Panc1 (cell line): ENCODE results near the gene FBXO46. TPM values are rescaled to one million over a fixed set of nuclear protein-coding genes. Genes with fewer than 3 reads are reported as not detected.
A peak's percentile ranks its signal among the peaks of the same experiment; 100 is the strongest.

Experiments used
- ATAC-seq: fragments of 200-7000 bp; cut with Tn5 transposase; 2 replicates; pipeline ENCODE4 v1.9.1; 2020; ENCODE audit warnings: mild to moderate bottlenecking, moderate library complexity
- BruUV-seq: library from RNA; stranded (reverse); fragments of 400-500 nt; replicated peaks from 2 replicates; lab custom pipeline; 2021; lab: Mats Ljungman, UMichigan
- CTCF ChIA-PET: fragments of 300-600 bp; sonication (Branson Sonifier 250); formaldehyde crosslinking; loops from one replicate; lab custom pipeline; 2022; ENCODE audit warnings: antibody characterized with exemption; lab: Charles Lee
- POLR2A ChIA-PET: fragments of 300-600 bp; sonication (Branson Sonifier 250); formaldehyde crosslinking; loops from one replicate; lab custom pipeline; 2022; ENCODE audit warnings: antibody characterized with exemption; lab: Charles Lee
- DNase-seq: peaks from one replicate; pipeline ENCODE4 v3.0.0-alpha.2; 2010; ENCODE audit warnings: low read depth, low spot score
- H3K27ac ChIP-seq: 2 replicates; pipeline ENCODE4 v1.5.1; 2011; ENCODE audit warnings: mild to moderate bottlenecking, low read length, inconsistent platforms
- H3K27me3 ChIP-seq: fragments of 200-500 bp; sonication (Bioruptor generic); 2 replicates; pipeline ENCODE4 v1.6.0; 2014; ENCODE audit warnings: low read length, inconsistent platforms; ENCODE audit not compliant: control insufficient read depth, insufficient read depth
- H3K36me3 ChIP-seq: fragments of 200-500 bp; sonication (Bioruptor generic); 2 replicates; pipeline ENCODE4 v1.5.1; 2014; ENCODE audit warnings: inconsistent platforms, mild to moderate bottlenecking, low read length, moderate library complexity; ENCODE audit not compliant: control insufficient read depth, insufficient read depth
- H3K4me1 ChIP-seq: 2 replicates; pipeline ENCODE4 v1.5.1; 2011; ENCODE audit warnings: inconsistent platforms, mild to moderate bottlenecking, low read length, moderate library complexity; ENCODE audit not compliant: control insufficient read depth, insufficient read depth
- H3K4me3 ChIP-seq, 2 experiments: 2 replicates each; pipeline ENCODE4 v1.5.1; 2011 to 2012; ENCODE audit warnings: low read depth in 2 of 2, low read length in 2 of 2, mild to moderate bottlenecking in 2 of 2, inconsistent platforms in 1 of 2, moderate library complexity in 1 of 2
- H3K9me3 ChIP-seq: fragments of 200-500 bp; sonication (Bioruptor generic); 2 replicates; pipeline ENCODE4 v1.5.1; 2014; ENCODE audit warnings: low read depth, mild to moderate bottlenecking, inconsistent platforms, low read length, moderate library complexity; ENCODE audit not compliant: control insufficient read depth, insufficient read depth
- CTCF ChIP-seq: fragments of 450-650 bp; IDR thresholded peaks from 2 replicates; pipeline ENCODE4 v1.5.1; 2017; ENCODE audit warnings: mild to moderate bottlenecking
- POLR2AphosphoS5 ChIP-seq: IDR thresholded peaks from 2 replicates; pipeline ENCODE4 v1.6.1; 2012; ENCODE audit warnings: mild to moderate bottlenecking, low read depth, low read length, moderate library complexity
- REST ChIP-seq, 2 experiments: IDR thresholded peaks; 2 replicates each; pipeline ENCODE4 v1.6.1; 2011 to 2012; ENCODE audit warnings: low read depth in 2 of 2, control low read depth in 1 of 2, low read length in 1 of 2, mild to moderate bottlenecking in 1 of 2, moderate library complexity in 1 of 2; ENCODE audit not compliant: insufficient read depth in 1 of 2
- SIN3A ChIP-seq: IDR thresholded peaks from 2 replicates; pipeline ENCODE4 v1.6.1; 2012; ENCODE audit warnings: low read depth, mild to moderate bottlenecking, low read length, moderate library complexity, borderline replicate concordance; ENCODE audit not compliant: insufficient read depth
- TCF7L2 ChIP-seq: IDR thresholded peaks from 2 replicates; pipeline ENCODE4 v1.6.1; 2011; ENCODE audit warnings: mild to moderate bottlenecking, low read depth, low read length, inconsistent platforms
- in situ Hi-C: cut with HindIII; loops from 2 replicates; pipeline ENCODE4 v1.10.0; 2016; ENCODE audit warnings: low sequenced_read_pairs, low pct_unique_long_range_greater_than_20kb
- intact Hi-C: fragments of 100-400 bp; cut with micrococcal nuclease; formaldehyde crosslinking; loops from one replicate; pipeline ENCODE4 v1.10.0; 2022; ENCODE audit not compliant: unreplicated experiment
- total RNA-seq: library from RNA; stranded (reverse); gene quantifications from one replicate; pipeline ENCODE4 v1.2.1, GENCODE V29; 2021; ENCODE audit not compliant: unreplicated experiment

Gene FBXO46
- total RNA-seq, 1 experiment from 2014 or later, result 25.1 TPM

- H3K27ac ChIP-seq, result peak overlapping the region; percentile 9; the same call in 1 of the 2 replicates
- BruUV-seq, result no TSS peak
- in situ Hi-C loops (no loop called here), intact Hi-C loops (no loop called here)
- peaks cover 8% of the 10 kb centered on the region for H3K4me1 ChIP-seq
- H3K27me3 ChIP-seq, result no peaks in the 10 kb centered on the region
- no peaks in the 10 kb centered on the region for H3K9me3 ChIP-seq
- CTCF ChIA-PET, result interaction anchor here (0.5 to 1.1 kb wide), 4 partner anchors 9 to 29 kb away, joined by 3 to 6 read pairs (median 4); no protein-coding TSS in a partner anchor
- H3K36me3 ChIP-seq, result no peaks in the 10 kb centered on the region
- peak overlapping the region; percentile 50 to 78 for H3K4me3 ChIP-seq
- ATAC-seq, result peak; percentile 82
- TF ChIP-seq SIN3A (no peak), POLR2AphosphoS5 (no peak), CTCF (no peak; the same call in 1 of the 2 replicates), TCF7L2 (no peak), REST (IDR thresholded peaks at IDR 0.05; ENCODE audit: insufficient read depth in 1 of 2, low read depth in 2 of 2, low read length in 1 of 2) (no peak)
- POLR2A ChIA-PET, result interaction anchor here (0.5 to 1.1 kb wide), 6 partner anchors 13 to 135 kb away, joined by 3 to 5 read pairs (median 4); no protein-coding TSS in a partner anchor
- no peak for DNase-seq
Measured at GRCh38 chr19:45677351-45678230, 53.1 kb downstream of the FBXO46 start.

GRCh38 chr19:45676851-45677263 lies 53.8 kb downstream of the FBXO46 start:
- in situ Hi-C loops, result no loop called here
- Histone ChIP-seq H3K27me3 (no peaks in the 10 kb centered on the region), H3K4me1 (peaks cover 5% of the 10 kb centered on the region), H3K4me3 (peak overlapping the region; percentile 50 to 78), H3K36me3 (no peaks in the 10 kb centered on the region), H3K9me3 (no peaks in the 10 kb centered on the region), H3K27ac (no peak overlapping the region)
- DNase-seq, result no peak
- intact Hi-C loops, result no loop called here
- TF ChIP-seq SIN3A (no peak), REST (IDR thresholded peaks at IDR 0.05; ENCODE audit: insufficient read depth in 1 of 2, low read depth in 2 of 2, low read length in 1 of 2) (no peak), TCF7L2 (no peak), CTCF (no peak), POLR2AphosphoS5 (no peak)
- ATAC-seq, result peak; percentile 9
- POLR2A ChIA-PET, result interaction anchor here (0.6 to 1.1 kb wide), 3 partner anchors 14 to 125 kb away, joined by 3 to 4 read pairs (median 4); no protein-coding TSS in a partner anchor
- CTCF ChIA-PET, result interaction anchor here (1.0 to 1.1 kb wide), 2 partner anchors 8 to 16 kb away, joined by 3 to 4 read pairs; no protein-coding TSS in a partner anchor
- BruUV-seq, result no TSS peak
